ENCODE results near the gene UQCC2. TPM values are rescaled to one million over a fixed set of nuclear protein-coding genes. Genes with fewer than 3 reads are reported as not detected.

The UQCC2 gene
- total RNA-seq, 3 donors from 2014 or later = 41.8 to 48.6 (median 45.7) TPM

- no peak for ATAC-seq
- Histone ChIP-seq H3K4me1 (ENCODE audit: low read depth) (peaks cover 5% of the 10 kb centered on the region), H3K36me3 (ENCODE audit: low read depth) (peaks cover 12% of the 10 kb centered on the region), H3K9me3 (no peaks in the 10 kb centered on the region), H3K4me3 (no peak overlapping the region)
- TF ChIP-seq CTCF (IDR thresholded peaks at IDR 0.05) = no peak
- DNase-seq = no peak
- intact Hi-C loops (cut with DNase I, micrococcal nuclease) = no loop called here
These were observed 43.2 kb downstream of the UQCC2 start for GRCh38 chr6:33668328-33668727.

- Histone ChIP-seq H3K36me3 (ENCODE audit: low read depth) (peaks cover 12% of the 10 kb centered on the region), H3K9me3 (no peaks in the 10 kb centered on the region), H3K4me3 (no peak overlapping the region), H3K4me1 (ENCODE audit: low read depth) (peaks cover 5% of the 10 kb centered on the region)
- TF ChIP-seq CTCF (IDR thresholded peaks at IDR 0.05) = no peak
- no peak for DNase-seq
- intact Hi-C loops (cut with DNase I, micrococcal nuclease) = no loop called here
- ATAC-seq = no peak
These were observed 43.7 kb downstream of the UQCC2 start for GRCh38 chr6:33667776-33668175.

GRCh38 chr6:33667072-33667471 lies 44.4 kb downstream of the UQCC2 start:
- Histone ChIP-seq H3K9me3 (no peaks in the 10 kb centered on the region), H3K4me1 (ENCODE audit: low read depth) (peaks cover 5% of the 10 kb centered on the region), H3K36me3 (ENCODE audit: low read depth) (peaks cover 12% of the 10 kb centered on the region), H3K4me3 (no peak overlapping the region)
- intact Hi-C loops (cut with DNase I, micrococcal nuclease) = no loop called here
- ATAC-seq (no peak), DNase-seq (no peak)
- no peak for TF ChIP-seq CTCF (IDR thresholded peaks at IDR 0.05)

- intact Hi-C loops (cut with DNase I, micrococcal nuclease) = no loop called here
- TF ChIP-seq CTCF (IDR thresholded peaks at IDR 0.05) = no peak
- H3K4me1 ChIP-seq (ENCODE audit: low read depth) = peaks cover 5% of the 10 kb centered on the region
- DNase-seq (no peak), ATAC-seq (no peak)
- no peak overlapping the region for H3K4me3 ChIP-seq
- no peaks in the 10 kb centered on the region for H3K9me3 ChIP-seq
- peaks cover 12% of the 10 kb centered on the region for H3K36me3 ChIP-seq (ENCODE audit: low read depth)
These were observed 45.5 kb downstream of the UQCC2 start for GRCh38 chr6:33665957-33666356.

GRCh38 chr6:33664506-33665057 lies 46.9 kb downstream of the UQCC2 start:
- ATAC-seq (no peak), DNase-seq (no peak)
- TF ChIP-seq CTCF (IDR thresholded peaks at IDR 0.05) = no peak
- peaks cover 5% of the 10 kb centered on the region for H3K4me1 ChIP-seq (ENCODE audit: low read depth)
- no peak overlapping the region for H3K4me3 ChIP-seq
- no peaks in the 10 kb centered on the region for H3K9me3 ChIP-seq
- H3K36me3 ChIP-seq (ENCODE audit: low read depth) = peaks cover 6% of the 10 kb centered on the region
- intact Hi-C loops (cut with DNase I, micrococcal nuclease) = no loop called here
